Measurements from ENCODE around the gene FKBP2. TPM values are rescaled to one million over a fixed set of nuclear protein-coding genes. Genes with fewer than 3 reads are reported as not detected.

Gene FKBP2
- total RNA-seq, 1 experiment from 2014 or later, result 41.0 TPM

- no peaks in the 10 kb centered on the region for H3K4me1 ChIP-seq (ENCODE audit: insufficient read depth, low read length)
- H4K20me1 ChIP-seq (ENCODE audit: control insufficient read depth, insufficient read depth, insufficient read length), result no peaks in the 10 kb centered on the region
- H3K14ac ChIP-seq (ENCODE audit: insufficient read depth, low read length), result no peak overlapping the region
- no peak overlapping the region for H2BK5ac ChIP-seq (ENCODE audit: insufficient read length, low read length)
- H3K18ac ChIP-seq (ENCODE audit: insufficient read length, low read depth, low read length), result no peak overlapping the region
- H3K9ac ChIP-seq (ENCODE audit: extremely low read depth, insufficient read length, low read length), result no peak overlapping the region
- H3K4me3 Mint-ChIP-seq, result no peak overlapping the region
- H3T11ph ChIP-seq (ENCODE audit: low read length), result no peak overlapping the region
- peaks cover 3% of the 10 kb centered on the region for H3K27me3 Mint-ChIP-seq (ENCODE audit: low read depth)
- H2BK120ac ChIP-seq (ENCODE audit: low read depth, low read length, poor library complexity, severe bottlenecking), result no peak overlapping the region
- H3K4ac ChIP-seq (ENCODE audit: low read depth, low read length), result no peak overlapping the region
- peaks cover 2% of the 10 kb centered on the region; the same call in 1 of the 2 replicates for H3K79me2 ChIP-seq (ENCODE audit: insufficient read depth, low read length)
- no peak overlapping the region for H2BK20ac ChIP-seq (ENCODE audit: low read depth, low read length, poor library complexity, severe bottlenecking)
- H3K23me2 ChIP-seq (ENCODE audit: insufficient read length, low read depth, low read length, poor library complexity, severe bottlenecking), result peaks cover 19% of the 10 kb centered on the region
- no peaks in the 10 kb centered on the region for H3K9me3 Mint-ChIP-seq
- no peak for TF ChIP-seq CTCF (conservative IDR thresholded peaks at IDR 0.05)
- H3K4me1 Mint-ChIP-seq, result peaks cover 23 to 27% of the 10 kb centered on the region in 2 experiments
- no peak overlapping the region for H3K27ac Mint-ChIP-seq
- no peak overlapping the region for H4K5ac ChIP-seq (ENCODE audit: insufficient read length, low read depth, low read length)
- H4K8ac ChIP-seq (replicated peaks; ENCODE audit: insufficient read length, low read depth, low read length), result no peak overlapping the region
- no CpG with 5 or more reads among the region's 9 CpGs for WGBS (ENCODE audit: extremely low coverage, insufficient read length, low lambda C conversion rate)
- H3K27me3 ChIP-seq (ENCODE audit: insufficient read depth, low read length), result no peaks in the 10 kb centered on the region
- no peak overlapping the region for H2BK15ac ChIP-seq (ENCODE audit: low read depth, low read length)
- no peak overlapping the region for H3K56ac ChIP-seq (ENCODE audit: insufficient read length, low read depth, low read length)
- H3K27ac ChIP-seq (ENCODE audit: insufficient read length, low read depth, low read length), result no peak overlapping the region
- H3K4me2 ChIP-seq (ENCODE audit: insufficient read depth, insufficient read length, low read length), result no peak overlapping the region
- H3K9me3 ChIP-seq (ENCODE audit: control insufficient read depth, low read depth, low read length), result no peaks in the 10 kb centered on the region
- H2AFZ ChIP-seq (ENCODE audit: low read length), result no peak overlapping the region
- no peak for DNase-seq
- H4K91ac ChIP-seq (ENCODE audit: insufficient read length, low read depth, low read length), result no peak overlapping the region
- H2AK5ac ChIP-seq (ENCODE audit: insufficient read length, low read length), result no peak overlapping the region
- no peak overlapping the region for H3K23ac ChIP-seq (ENCODE audit: insufficient read length, low read depth, low read length)
- peaks cover 2 to 31% (median 14%) of the 10 kb centered on the region in 3 experiments for H3K36me3 Mint-ChIP-seq (ENCODE audit: insufficient read depth in 1 of 3, low read depth in 3 of 3)
- no peak overlapping the region for H2BK12ac ChIP-seq (ENCODE audit: insufficient read length, low read depth, low read length)
- no peaks in the 10 kb centered on the region for H3K79me1 ChIP-seq (ENCODE audit: insufficient read depth, low read depth, low read length, poor library complexity, severe bottlenecking)
Observed at GRCh38 chr11:64238076-64238475, 2.8 kb upstream of the FKBP2 start.
